Right lobe of liver (tissue), 6 donors: ENCODE measurements around the gene TPRN. TPM values are rescaled to one million over a fixed set of nuclear protein-coding genes. Genes with fewer than 3 reads are reported as not detected.

ENCODE experiments used
- ATAC-seq, 4 donors: fragments of 200-7000 bp; cut with Tn5 transposase; one replicate each; pipeline ENCODE4 v1.9.1; 2020; ENCODE audit warnings: mild to moderate bottlenecking in 4 of 4, moderate library complexity in 4 of 4
- DNase-seq, 3 donors: peaks; one replicate each; pipeline ENCODE4 v3.0.0-alpha.2; 2020
- H3K27ac ChIP-seq, 3 donors: fragments of 200-600 bp; one replicate each; pipeline ENCODE4 v1.8.0; 2022
- H3K27me3 ChIP-seq, 2 donors: fragments of 200-600 bp; one replicate each; pipeline ENCODE4 v1.8.0; 2022
- H3K36me3 ChIP-seq, 4 donors: fragments of 200-600 bp; sonication (generic) in 1 of 4; one replicate each; pipeline versions ENCODE4 v1.5.1 to v1.8.0; 2017 to 2022; ENCODE audit warnings: control low read depth in 1 of 4
- H3K4me1 ChIP-seq, 4 donors: fragments of 200-600 bp; sonication (generic) in 1 of 4; one replicate each; pipeline versions ENCODE4 v1.5.1 to v1.8.0; 2017 to 2022; ENCODE audit warnings: control low read depth in 1 of 4
- H3K4me3 ChIP-seq, 3 donors: fragments of 200-600 bp; one replicate each; pipeline ENCODE4 v1.8.0; 2022
- H3K9me3 ChIP-seq, 4 donors: fragments of 200-600 bp; sonication (generic) in 1 of 4; one replicate each; pipeline versions ENCODE4 v1.5.1 to v1.8.0; 2017 to 2022; ENCODE audit warnings: control low read depth in 1 of 4
- POLR2A ChIP-seq: fragments of 450-650 bp; IDR thresholded peaks from one replicate; pipeline ENCODE4 v1.6.1; 2017; ENCODE audit warnings: antibody characterized with exemption, mild to moderate bottlenecking
- WGBS: methylation state at CpG from one replicate; pipeline ENCODE4 v1.1.6; 2018; ENCODE audit warnings: low coverage, low lambda C conversion rate; ENCODE audit not compliant: insufficient coverage; ENCODE audit errors: missing lambda C conversion rate; 5-methylcytosine and 5-hydroxymethylcytosine counted together
- intact Hi-C, 2 donors: fragments of 100-400 bp; cut with DNase I; formaldehyde crosslinking; loops; one replicate each; pipeline versions ENCODE4 v1.11.2 to v1.14.1; 2022
- total RNA-seq, 6 experiments: library from RNA; depleted of rRNA in 2 of 6; stranded (reverse); fragments of >200 nt in 2 of 6; fragmentation: NEBNext Ultra II Directional in 3 of 6; extraction: Animal tissue kit (Norgen Biotek cat#: 25700) in 3 of 6; gene quantifications; one replicate each; pipeline versions ENCODE4 v1.1.0 to v1.2.4, GENCODE V29; 2016 to 2023
- TF ChIP-seq, protein P1 (sequence below), 4 donors: fragments of 200-600 bp in 3 of 4; fragments of 450-650 bp in 1 of 4; IDR thresholded peaks; one replicate each; pipeline versions ENCODE4 v1.5.1 to v1.8.0; 2016 to 2022; ENCODE audit warnings: antibody characterized with exemption in 4 of 4, mild to moderate bottlenecking in 2 of 4
- donor health status: DM: no; HTN: yes; CAD: no.
- donor health status: DM: no; HTN: no; CAD: no.
- donor health status: DM: no; HTN: no; CAD: no.
- donor health status: DM: no; HTN: yes; CAD: no.
- donor health status: DM: no; HTN: yes; CAD: no.

The TPRN gene
- total RNA-seq, 6 experiments from 2014 or later = 12.1 to 28.9 (median 18.1) TPM

DNA sequence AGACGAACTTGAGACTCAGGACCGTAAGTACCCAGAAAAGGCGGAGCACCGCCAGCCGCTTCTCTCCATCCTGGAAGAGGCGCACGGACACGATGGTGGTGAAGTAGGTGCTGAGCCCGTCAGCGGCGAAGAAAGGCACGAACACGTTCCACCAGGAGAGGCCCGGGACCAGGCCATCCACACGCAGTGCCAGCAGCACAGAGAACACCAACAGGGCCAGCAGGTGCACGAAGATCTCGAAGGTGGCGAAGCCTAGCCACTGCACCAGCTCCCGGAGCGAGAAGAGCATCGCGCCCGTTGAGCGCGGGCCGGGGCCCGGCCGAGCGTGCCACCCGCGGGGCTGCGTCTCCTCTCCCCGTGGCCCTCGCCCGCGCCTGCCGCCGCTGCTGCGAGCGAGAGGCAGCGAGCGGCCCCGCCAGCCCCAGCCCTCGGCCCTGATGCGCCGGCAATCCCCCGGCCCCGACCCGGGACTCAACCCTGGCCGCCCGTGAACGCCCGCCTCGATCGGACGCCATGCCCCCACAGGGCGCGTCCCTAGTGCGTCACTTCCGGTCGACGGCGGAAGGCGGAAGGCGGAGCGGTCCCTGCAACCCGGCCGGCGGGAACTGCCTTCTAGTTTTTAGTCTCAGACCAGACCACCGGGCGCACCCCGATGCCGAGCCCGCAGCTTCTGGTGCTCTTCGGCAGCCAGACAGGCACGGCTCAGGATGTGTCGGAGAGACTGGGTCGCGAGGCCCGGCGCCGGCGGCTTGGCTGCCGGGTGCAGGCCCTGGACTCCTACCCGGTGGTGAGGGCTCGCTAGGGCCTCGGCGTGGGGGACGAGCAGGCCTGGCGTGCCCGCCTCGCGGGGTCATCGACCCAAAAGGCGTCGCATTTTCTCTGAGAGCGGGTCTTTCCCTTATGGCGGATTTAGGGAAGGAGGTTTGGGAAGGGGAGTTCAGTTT is 4.9 kb upstream of the TPRN start, which contains the start of the genes NDOR1 and TMEM203:
Gene NDOR1 (plus strand): TSS at position 575 of the 944 bp plus-strand sequence. CDS start 78 bp downstream, at position 653.
Gene TMEM203 (minus strand): TSS at position 523 of the 944 bp plus-strand sequence. CDS start 234 bp downstream, at position 289.
- Histone ChIP-seq H3K27me3 (no peaks in the 10 kb centered on the region), H3K36me3 (no peaks in the 10 kb centered on the region), H3K9me3 (no peaks in the 10 kb centered on the region), H3K4me3 (peak within 1 kb of the TSS; percentile 97 to 100 (median 99)), H3K4me1 (peaks cover 0 to 49% (median 22%) of the 10 kb centered on the region in 4 donors), H3K27ac (peak within 1 kb of the TSS; percentile 54 to 80 (median 66))
- 0% methylated on average over 12 of the region's 98 CpGs for WGBS
- peak; percentile 39 to 57 (median 45) for ATAC-seq
- TF ChIP-seq POLR2A = peak; percentile 79
- TF ChIP-seq, protein P1, sequence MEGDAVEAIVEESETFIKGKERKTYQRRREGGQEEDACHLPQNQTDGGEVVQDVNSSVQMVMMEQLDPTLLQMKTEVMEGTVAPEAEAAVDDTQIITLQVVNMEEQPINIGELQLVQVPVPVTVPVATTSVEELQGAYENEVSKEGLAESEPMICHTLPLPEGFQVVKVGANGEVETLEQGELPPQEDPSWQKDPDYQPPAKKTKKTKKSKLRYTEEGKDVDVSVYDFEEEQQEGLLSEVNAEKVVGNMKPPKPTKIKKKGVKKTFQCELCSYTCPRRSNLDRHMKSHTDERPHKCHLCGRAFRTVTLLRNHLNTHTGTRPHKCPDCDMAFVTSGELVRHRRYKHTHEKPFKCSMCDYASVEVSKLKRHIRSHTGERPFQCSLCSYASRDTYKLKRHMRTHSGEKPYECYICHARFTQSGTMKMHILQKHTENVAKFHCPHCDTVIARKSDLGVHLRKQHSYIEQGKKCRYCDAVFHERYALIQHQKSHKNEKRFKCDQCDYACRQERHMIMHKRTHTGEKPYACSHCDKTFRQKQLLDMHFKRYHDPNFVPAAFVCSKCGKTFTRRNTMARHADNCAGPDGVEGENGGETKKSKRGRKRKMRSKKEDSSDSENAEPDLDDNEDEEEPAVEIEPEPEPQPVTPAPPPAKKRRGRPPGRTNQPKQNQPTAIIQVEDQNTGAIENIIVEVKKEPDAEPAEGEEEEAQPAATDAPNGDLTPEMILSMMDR (IDR thresholded peaks at IDR 0.05) = no peak
- peak; percentile 95 to 96 (median 96) for DNase-seq
- intact Hi-C loops = no loop called here

DNA sequence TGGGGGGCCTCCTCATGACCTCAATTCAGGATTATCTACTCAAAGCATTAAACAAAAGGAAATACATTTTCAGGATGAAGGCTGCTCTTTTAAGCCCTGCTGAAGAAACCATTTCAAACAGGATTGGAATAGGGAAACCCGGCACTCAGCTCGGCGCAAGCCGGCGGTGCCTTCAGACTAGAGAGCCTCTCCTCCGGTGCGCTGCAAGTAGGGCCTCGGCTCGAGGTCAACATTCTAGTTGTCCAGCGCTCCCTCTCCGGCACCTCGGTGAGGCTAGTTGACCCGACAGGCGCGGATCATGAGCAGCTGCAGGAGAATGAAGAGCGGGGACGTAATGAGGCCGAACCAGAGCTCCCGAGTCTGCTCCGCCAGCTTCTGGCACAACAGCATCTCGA is 4.2 kb upstream of the TPRN start:
- H3K27ac ChIP-seq = peak overlapping the region in 2 of 3 donors; percentile 54 to 80
- TF ChIP-seq, protein P1 (IDR thresholded peaks at IDR 0.05) = no peak
- no peak for TF ChIP-seq POLR2A
- intact Hi-C loops = no loop called here
- DNase-seq = no peak
- no peaks in the 10 kb centered on the region for H3K27me3 ChIP-seq
- no peak for ATAC-seq
- 14% methylated on average over 19 of the region's 21 CpGs for WGBS
- peak overlapping the region; percentile 97 to 100 (median 99) for H3K4me3 ChIP-seq
- H3K4me1 ChIP-seq = peaks cover 0 to 49% (median 22%) of the 10 kb centered on the region in 4 donors
- H3K9me3 ChIP-seq = no peaks in the 10 kb centered on the region
- no peaks in the 10 kb centered on the region for H3K36me3 ChIP-seq

DNA sequence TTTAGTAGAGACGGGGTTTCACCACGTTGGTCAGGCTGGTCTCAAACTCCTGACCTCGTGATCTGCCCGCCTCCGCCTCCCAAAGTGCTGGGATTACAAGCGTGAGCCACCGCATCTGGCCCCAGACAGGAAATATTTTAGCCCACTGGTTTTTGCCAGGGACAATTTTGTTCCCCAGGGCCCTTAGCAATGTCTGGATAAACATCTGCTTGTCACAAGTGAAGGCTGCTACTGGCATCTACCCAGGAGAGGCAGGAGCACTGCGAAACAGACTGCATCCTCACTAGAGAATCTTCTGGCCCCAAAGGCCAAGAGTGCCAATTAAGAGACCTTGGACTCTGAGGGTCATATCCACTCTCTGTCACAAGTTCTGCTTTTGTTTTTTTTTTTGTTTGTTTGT is 2.4 kb upstream of the TPRN start:
- Histone ChIP-seq H3K4me1 (peaks cover 0 to 59% (median 22%) of the 10 kb centered on the region in 4 donors), H3K4me3 (no peak overlapping the region), H3K27ac (peak overlapping the region in 1 of 3 donors; percentile 84), H3K9me3 (no peaks in the 10 kb centered on the region), H3K36me3 (no peaks in the 10 kb centered on the region), H3K27me3 (no peaks in the 10 kb centered on the region)
- no peak for TF ChIP-seq POLR2A
- TF ChIP-seq, protein P1 (IDR thresholded peaks at IDR 0.05) = no peak
- DNase-seq (no peak), ATAC-seq (no peak)
- 7% methylated on average over 5 of the region's 8 CpGs for WGBS
- intact Hi-C loops = no loop called here

DNA sequence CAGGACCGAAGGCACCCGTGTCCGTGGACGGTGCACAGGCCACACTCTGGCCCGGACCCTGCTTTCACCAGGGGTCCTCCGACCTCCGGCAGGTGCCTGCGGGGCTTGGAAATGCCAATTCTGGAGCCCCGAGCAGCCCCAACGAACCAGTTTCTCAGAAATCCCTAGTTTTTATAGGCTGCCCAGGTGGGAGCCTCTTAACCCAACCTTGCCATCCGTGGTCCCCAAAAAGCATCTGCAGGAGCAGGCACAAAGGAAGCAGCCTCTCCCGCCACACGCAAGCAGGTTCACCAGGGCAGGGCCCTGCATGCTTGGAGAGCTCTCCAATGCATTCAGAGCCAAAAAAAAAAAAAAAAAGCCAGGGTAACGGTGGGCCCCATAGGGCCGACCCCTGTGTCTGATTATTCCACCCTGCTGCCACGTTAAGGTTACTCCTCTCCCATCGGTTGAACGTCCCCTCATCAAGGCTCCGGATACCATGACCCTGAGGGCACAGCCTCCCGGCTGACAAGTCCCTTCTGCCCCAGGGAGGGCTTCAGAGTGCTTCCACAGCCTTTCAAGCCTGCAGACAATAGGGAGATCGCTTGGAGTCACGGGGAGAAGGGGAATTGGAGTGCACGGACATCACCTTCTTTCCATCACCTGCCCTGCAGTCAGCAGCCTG is 796 bp upstream of the TPRN start:
- intact Hi-C loops = no loop called here
- whole genome bisulfite sequencing = 14% methylated on average over 11 of the region's 23 CpGs
- peak overlapping the region; percentile 35 to 73 (median 48) for H3K4me3 ChIP-seq
- TF ChIP-seq POLR2A = no peak
- TF ChIP-seq, protein P1 (IDR thresholded peaks at IDR 0.05) = no peak
- no peaks in the 10 kb centered on the region for H3K9me3 ChIP-seq
- H3K4me1 ChIP-seq = peaks cover 0 to 69% (median 25%) of the 10 kb centered on the region in 4 donors
- H3K27me3 ChIP-seq = no peaks in the 10 kb centered on the region
- H3K27ac ChIP-seq = peak overlapping the region; percentile 18 to 84 (median 74)
- ATAC-seq (no peak), DNase-seq (no peak)
- no peaks in the 10 kb centered on the region for H3K36me3 ChIP-seq
